NCI-H460 (cell line): ENCODE results near the gene NPB. TPM values are rescaled to one million over a fixed set of nuclear protein-coding genes. Genes with fewer than 3 reads are reported as not detected.

Experiments
- DNase-seq: peaks from one replicate; pipeline ENCODE4 v3.0.0-alpha.2; 2016; ENCODE audit warnings: low read depth; ENCODE audit errors: extremely low read depth
- total RNA-seq: library from RNA; depleted of rRNA; stranded (reverse); fragments of >200 nt; shearing (Covaris generic); gene quantifications from 2 replicates; pipeline ENCODE4 v1.2.3, GENCODE V29; 2014; rRNA removed

The NPB gene
- total RNA-seq, 1 experiment from 2014 or later, result 0.05 TPM

DNA sequence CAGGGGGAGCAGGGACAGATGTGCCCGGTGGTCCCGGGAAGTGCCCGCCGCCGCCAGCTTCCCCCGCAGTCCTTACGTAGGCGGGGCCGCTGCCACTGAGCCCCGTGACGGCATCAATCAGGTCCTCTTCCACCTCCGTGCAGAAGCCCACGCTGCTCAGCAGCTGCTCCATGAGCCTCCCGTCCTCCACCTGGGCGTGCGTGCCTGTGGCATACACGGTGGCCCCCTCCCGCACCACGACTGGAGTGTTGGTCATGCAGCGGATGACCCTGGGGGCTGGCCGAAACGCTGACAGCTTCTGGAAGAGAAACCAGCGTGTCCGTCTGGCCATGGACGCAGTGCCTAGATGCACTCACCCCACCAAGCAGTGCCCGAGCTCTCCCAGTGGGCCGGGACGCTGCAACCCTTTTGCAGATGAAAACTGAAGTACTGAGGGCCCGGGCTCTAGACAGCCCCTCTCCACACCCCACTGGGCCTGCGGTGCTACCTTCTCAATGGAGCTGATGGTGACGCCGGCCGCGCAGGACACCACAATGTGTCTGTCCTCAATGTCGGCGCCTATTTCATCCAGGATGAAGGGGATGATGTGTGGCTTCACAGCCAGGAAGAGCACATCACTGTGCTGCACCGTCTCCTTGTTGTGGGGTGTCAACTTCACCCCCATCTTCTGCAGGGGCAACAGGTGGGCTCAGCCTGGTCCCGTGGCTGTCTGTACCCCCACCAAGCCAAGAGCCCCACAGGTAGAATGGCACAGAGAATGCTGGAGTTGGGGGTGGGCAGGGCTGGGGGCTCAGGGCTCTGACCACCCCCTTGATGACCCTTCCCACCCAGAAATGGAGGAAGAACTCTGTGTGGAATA, 33.0 kb downstream of the NPB start:
- no peak for DNase-seq

DNA sequence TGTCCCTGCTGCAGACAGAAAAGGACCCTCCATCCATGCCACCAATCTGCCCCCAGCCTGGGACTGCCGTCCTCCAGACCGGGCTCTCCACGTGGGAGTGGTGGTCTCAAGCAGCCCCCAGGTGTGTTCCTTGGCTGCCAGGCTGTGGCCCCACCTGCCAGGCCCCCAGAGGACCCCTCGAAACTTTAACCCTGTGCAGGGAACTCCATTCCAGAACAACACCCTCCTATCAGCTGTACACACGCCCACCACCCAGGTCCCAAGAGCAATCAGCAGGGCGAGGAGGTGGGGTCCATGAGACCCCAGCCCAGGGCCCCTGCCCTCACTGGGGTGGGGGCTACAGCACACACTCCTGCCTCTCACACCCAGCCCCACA, 33.7 kb downstream of the NPB start:
- no peak for DNase-seq

DNA sequence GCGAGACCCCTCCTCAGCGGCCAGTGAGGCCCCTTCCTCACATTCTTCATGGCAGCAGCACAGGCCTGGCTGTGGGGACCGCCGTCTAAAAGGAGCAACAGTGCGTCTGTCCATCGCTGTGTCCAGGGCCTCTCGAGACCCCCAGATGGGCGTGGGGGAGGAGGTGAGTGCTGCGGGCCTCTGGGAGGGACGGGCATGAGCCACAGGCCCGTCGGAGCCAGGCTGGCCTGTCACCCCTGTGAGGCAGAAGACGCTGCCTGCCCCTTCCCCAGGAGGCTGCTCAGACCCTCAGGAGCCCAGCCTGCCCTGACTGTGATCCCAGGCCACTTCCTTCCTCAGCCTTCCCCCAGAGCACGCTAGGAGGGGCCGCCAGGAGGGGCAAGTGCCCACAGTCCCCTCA, 37.2 kb downstream of the NPB start:
- DNase-seq, result no peak

DNA sequence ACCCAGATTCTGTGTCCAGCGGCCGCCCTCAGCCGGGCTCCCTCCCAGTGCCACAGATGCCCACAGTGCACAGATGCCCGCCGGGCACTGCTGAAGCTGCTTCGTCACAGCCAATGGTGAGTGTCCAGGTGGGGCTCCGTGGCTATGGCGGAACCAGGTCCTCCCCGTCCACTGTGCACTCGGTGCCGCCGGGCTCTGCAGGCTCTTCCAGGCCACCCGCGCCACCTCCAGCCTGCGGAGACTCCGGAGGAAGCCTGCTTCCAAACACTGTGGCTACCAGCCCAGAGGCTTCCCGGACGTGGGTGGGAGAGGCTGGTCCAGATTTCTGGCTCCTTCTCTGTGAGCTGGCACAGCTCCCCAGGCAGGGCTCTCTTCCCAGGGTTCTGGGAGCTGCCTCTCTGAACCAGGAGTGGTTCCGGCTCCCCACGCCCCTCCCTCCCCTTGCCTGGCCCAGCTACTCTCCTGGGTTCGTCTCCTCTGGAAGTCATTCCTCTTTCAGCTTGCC, 37.9 kb downstream of the NPB start:
- DNase-seq, result no peak

DNA sequence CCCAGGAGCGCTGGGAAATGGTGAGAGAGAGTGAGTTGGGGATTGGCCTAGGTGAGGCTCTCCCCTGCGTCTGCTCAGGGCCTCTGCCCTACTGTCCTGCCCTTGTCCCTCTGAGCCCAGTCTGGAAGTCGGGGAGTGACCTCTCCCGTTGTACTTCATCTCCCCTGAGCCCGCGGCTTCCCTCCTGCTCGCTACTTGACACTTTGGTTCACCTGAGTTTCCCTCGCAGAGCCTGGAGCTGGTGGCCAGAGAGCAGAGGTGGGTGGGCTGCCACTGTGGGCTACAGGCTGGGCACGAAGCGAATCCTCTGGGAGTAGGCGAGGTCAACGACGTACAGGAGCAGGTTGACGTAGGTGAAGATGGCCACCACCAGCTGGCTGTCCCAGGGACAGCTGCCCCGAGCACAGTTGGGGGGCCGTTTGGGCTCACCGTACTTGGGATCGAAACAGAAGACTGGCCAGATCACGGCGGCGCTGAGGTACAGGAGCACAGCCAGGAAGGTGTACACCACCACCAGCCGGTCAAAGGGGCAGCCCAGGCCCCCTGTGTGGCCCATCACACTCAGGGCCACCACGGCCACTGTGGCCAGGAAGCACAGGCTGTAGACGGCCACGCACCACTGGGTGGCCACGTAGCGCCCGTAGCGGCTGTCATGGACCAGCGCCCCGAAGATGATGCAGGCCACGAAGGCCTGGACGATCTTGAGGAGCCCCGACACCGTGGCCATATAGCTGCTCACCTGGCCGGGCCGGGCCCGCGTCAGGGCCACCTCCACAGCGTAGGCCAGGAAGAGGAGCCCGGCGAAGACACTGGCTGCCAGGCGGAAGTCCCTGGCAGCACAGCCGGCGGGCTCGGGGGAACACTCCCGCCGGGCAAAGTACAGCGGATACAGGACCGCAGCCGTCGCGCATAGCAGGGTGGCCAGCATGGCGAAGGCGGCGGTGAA, 38.8 kb downstream of the NPB start:
- no peak for DNase-seq

DNA sequence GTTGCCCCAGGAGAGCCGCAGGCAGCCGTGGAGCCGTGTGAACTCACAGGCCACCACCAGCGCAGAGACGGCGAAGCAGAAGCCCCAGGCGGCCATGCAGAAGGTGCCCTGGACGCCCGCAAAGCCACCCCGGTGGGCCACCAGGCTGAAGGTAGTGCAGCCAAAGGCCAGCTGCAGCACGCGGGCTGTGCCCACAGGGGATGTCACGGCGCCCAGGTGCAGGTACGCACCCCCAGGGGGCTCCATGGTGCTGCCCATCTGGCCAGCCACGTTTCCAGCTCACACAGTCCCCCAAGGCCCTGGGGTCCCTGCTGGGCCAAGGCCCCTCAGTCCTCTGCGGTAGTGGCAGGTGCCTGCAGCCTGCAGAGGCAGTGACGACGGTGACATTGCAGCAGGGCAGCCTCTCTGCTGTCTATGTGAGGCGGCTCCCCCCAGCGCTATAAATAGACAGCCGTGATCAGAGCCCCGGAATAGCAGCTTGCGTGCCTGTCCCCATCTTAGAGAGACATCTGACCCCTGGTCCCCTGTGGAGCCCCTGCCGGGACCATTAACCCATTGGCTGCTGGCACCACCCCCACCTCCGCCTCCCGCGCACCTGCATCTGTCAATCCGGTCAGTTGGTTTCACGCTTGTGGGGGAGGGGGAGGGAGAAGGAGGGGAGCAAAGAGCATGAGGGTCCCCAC, 39.6 kb downstream of the NPB start:
- no peak for DNase-seq

DNA sequence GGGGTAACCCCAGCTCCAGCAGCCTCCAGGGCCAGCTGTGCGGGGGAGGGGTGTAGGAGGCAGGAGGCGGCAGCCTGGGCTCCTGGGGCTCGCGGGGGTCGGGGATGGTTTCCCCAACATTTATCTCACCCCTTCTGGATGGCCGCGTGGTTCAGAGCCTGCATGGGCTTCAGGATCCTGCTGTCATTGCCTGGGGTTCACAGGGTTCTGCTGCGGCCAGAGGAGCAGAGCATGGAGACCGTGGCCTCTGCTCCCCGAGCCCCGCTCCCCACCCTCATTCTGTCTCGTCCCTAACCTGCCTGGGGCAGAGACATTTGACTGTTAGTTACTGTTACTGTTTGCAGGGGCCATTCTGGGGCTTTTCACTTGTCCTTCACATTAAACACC, 40.1 kb downstream of the NPB start:
- DNase-seq, result no peak

DNA sequence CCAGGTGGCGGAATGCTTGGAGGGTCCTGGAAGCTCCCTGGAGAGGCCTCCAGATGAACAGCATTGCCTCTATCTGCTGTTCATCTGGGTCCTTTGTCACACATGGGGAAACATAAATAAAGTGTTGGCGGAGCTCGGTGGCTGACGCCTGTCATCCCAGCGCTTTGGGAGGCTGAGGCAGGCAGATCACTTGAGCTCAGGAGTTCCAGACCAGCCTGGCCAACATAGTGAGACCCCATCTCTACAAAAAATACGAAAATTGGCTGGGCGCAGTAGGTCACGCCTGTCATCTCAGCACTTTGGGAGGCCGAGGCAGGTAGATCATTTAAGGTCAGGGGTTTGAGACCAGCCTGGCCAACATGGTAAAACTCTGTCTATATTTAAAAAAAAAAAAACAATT, 42.8 kb downstream of the NPB start:
- no peak for DNase-seq

DNA sequence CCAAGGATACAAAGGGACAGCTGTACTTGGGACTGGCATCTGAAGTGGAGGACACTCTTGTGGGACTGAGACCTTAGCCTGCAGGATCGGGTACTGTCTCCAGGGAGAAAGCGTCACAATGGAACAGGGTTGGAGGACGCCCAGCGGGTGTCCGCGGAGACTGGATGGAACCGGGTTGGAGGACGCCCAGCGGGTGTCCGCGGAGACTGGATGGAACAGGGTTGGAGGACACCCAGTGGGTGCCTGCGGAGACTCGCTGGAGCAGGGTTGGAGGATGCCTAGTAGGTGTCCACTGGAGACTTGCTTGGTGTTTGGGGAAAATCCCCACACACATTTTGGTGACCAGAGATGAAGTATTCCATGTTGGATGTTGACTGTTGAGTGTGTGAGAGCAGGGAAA, 45.2 kb downstream of the NPB start, which contains the start of gene MYADML2:
MYADML2 (minus strand) TSS at position 45 of the 400 bp plus-strand sequence. CDS start 5,492 bp downstream, outside the sequence.
- no peak for DNase-seq

DNA sequence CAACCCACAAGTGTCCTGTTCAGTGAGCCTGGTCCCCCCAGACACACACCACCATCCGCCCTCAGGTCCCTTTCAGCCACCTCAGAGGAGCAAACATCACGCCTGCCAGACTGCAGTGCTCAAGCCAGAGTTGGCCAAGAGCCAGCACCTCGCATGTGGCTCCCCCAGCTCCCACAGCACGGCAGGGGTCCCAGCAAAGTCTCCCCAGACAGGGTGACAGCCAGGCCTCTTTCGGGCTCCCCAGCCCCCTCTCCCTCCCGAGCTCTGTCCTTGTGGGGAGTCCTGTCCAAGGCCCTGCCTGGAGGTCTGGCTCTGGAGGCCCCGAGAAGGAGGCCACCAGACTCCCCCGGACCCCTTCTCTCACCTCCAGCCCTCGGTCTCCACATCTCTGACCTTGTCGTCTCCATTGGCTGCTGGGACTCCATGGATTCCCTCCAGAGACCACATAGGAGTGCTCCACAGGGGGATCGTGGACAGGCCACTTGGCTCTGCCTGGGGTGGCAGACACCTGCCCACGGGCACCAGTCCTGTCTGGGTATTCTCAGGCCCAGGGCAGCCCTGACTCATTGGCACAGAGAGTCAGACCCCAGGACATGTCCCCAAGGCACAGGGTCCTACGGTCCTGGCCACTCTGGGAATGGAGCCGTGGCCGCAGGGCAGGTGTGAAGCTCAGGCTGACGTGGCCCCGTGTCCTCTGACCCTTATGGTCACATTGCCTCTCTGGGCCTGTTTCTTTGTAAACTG, 46.8 kb downstream of the NPB start:
- no peak for DNase-seq

DNA sequence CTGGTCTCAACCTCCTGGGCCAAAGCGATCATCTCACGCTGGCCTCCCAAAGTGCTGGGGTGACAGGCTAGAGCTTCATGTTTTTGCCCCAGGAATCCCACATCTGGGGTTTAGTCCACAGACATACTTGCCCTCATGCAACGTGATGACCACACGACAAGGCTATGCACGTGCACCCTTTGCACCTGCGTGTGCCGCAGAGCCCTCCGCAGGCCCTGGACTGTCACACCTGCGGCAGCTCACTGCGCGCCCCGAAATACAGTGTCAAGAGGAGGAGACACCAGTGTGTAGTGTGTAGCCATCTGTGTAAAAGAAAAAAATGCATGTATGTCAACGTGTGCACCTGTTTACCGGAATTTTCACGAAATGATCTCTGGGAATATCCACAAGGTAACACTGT, 48.5 kb downstream of the NPB start:
- DNase-seq, result no peak

DNA sequence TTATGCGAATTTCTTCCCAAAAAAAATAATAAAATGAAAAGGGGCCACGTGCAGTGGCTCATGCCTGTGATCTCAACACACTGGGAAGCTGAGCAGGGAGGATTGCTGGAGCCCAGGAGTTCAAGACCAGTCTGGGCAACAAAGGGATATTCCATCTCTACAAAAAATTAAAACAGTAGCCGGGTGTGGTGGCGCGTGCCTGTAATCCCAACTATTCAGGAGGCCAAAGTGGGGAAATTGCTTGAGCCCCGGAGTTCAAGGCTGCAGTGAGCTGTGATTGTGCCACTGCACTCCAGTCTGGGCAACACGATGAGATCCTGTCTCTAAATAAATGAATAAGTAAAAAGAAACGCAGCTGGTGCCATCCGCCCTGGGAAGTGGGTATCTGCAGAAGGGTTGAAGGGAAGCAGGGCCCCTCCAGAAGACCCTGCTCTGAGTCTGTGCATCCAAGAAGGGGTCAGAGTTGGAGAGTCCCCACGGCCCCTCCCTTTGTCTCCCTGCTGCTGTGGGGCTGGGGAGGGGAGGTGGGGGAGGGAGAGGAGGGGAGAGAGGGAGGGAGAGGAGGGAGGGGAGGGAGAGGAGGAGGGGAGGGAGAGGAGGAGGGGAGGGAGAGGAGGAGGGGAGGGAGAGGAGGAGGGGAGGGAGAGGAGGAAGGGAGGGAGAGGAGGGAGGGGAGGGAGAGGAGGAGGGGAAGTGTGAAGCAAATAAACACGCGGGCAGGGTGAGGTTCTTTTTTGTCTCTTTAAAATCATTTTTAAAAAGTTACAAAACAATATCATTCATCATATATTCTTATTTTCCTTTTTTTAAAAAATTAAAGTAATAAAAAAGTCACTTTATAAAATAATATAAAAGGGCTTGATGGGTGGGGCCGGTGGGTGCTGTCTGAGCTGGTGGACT, 50.0 kb downstream of the NPB start:
- no peak for DNase-seq

Other genes with a start within 250 kb of the NPB start
- not detected in 2 replicates for gene PDE6G, start 245.7 kb upstream of the NPB start, total RNA-seq
- 47.5 and 60.0 TPM in 2 replicates for gene OXLD1, start 235.6 kb upstream of the NPB start, total RNA-seq
- 20.3 and 21.7 TPM in 2 replicates for gene CCDC137, start 235.5 kb upstream of the NPB start, total RNA-seq
- 35.3 and 36.4 TPM in 2 replicates for gene ARL16, start 218.4 kb upstream of the NPB start, total RNA-seq
- 57.5 and 57.9 TPM in 2 replicates for gene HGS, start 218.2 kb upstream of the NPB start, total RNA-seq
- 33.7 and 38.1 TPM in 2 replicates for gene MRPL12, start 198.9 kb upstream of the NPB start, total RNA-seq
- 9.4 and 12.6 TPM in 2 replicates for gene SLC25A10, start 190.0 kb upstream of the NPB start, total RNA-seq
- 0.40 and 0.58 TPM in 2 replicates for gene GCGR, start 98.1 kb upstream of the NPB start, total RNA-seq
- gene MCRIP1, start 68.9 kb upstream of the NPB start, total RNA-seq, result 25.6 and 31.7 TPM in 2 replicates
- not detected in 2 replicates for gene PPP1R27, start 67.2 kb upstream of the NPB start, total RNA-seq
- gene P4HB, start 41.7 kb upstream of the NPB start, total RNA-seq, result 800 and 860 TPM in 2 replicates
- 175 and 178 TPM in 2 replicates for gene ARHGDIA, start 30.9 kb upstream of the NPB start, total RNA-seq
- 130 and 142 TPM in 2 replicates for gene ALYREF, start 10.7 kb upstream of the NPB start, total RNA-seq
- gene ANAPC11, start 10.5 kb upstream of the NPB start, total RNA-seq, result 137 and 139 TPM in 2 replicates
- gene PCYT2, start 9.2 kb downstream of the NPB start, total RNA-seq, result 2.7 and 3.4 TPM in 2 replicates
- gene SIRT7, start 15.9 kb downstream of the NPB start, total RNA-seq, result 18.1 and 19.7 TPM in 2 replicates
- 62.5 and 64.3 TPM in 2 replicates for gene MAFG, start 25.5 kb downstream of the NPB start, total RNA-seq
- 210 and 242 TPM in 2 replicates for gene PYCR1, start 35.1 kb downstream of the NPB start, total RNA-seq
- not detected in 2 replicates for gene MYADML2, start 45.0 kb downstream of the NPB start, total RNA-seq
- gene NOTUM, start 58.9 kb downstream of the NPB start, total RNA-seq, result 0.15 TPM in 1 of 2 replicates, not detected in the other
- gene ASPSCR1, start 75.4 kb downstream of the NPB start, total RNA-seq, result 20.5 and 21.1 TPM in 2 replicates
- 46.6 and 51.4 TPM in 2 replicates for gene CENPX, start 120.6 kb downstream of the NPB start, total RNA-seq
- 6.1 and 7.4 TPM in 2 replicates for gene LRRC45, start 121.1 kb downstream of the NPB start, total RNA-seq
- 19.0 and 25.5 TPM in 2 replicates for gene RAC3, start 129.4 kb downstream of the NPB start, total RNA-seq
- gene DCXR, start 135.5 kb downstream of the NPB start, total RNA-seq, result 42.6 and 44.3 TPM in 2 replicates
- 25.5 and 26.5 TPM in 2 replicates for gene RFNG, start 149.6 kb downstream of the NPB start, total RNA-seq
- gene GPS1, start 149.7 kb downstream of the NPB start, total RNA-seq, result 100 and 102 TPM in 2 replicates
- gene DUS1L, start 163.6 kb downstream of the NPB start, total RNA-seq, result 123 and 176 TPM in 2 replicates
- gene FASN, start 196.0 kb downstream of the NPB start, total RNA-seq, result 53.8 and 54.7 TPM in 2 replicates